ACC112 (cell line): ENCODE data around the gene RASA4B.
"Not testable (repeated sequence)": the region's sequence is repeated elsewhere in the genome, so short reads cannot be mapped to it uniquely, and the experiment has no call there.

Experiments
- H2AFZ ChIP-seq: fragments of 200-600 bp; sonication (generic); one replicate; pipeline ENCODE4 v1.6.0; 2017; ENCODE audit warnings: antibody characterized with exemption, low read length; ENCODE audit not compliant: unreplicated experiment
- H3K27ac ChIP-seq: fragments of 200-600 bp; sonication (generic); 2 replicates; pipeline ENCODE4 v1.5.1; 2014; ENCODE audit warnings: low read depth, mild to moderate bottlenecking, antibody characterized with exemption, low read length, moderate library complexity
- H3K27me3 ChIP-seq: fragments of 200-600 bp; sonication (generic); 2 replicates; pipeline ENCODE4 v1.6.1; 2014; ENCODE audit warnings: mild to moderate bottlenecking, antibody characterized with exemption, low read length, moderate library complexity, mixed read lengths; ENCODE audit not compliant: insufficient read depth
- H3K36me3 ChIP-seq: fragments of 200-600 bp; sonication (generic); 2 replicates; pipeline ENCODE4 v1.6.1; 2016; ENCODE audit warnings: mild to moderate bottlenecking, antibody characterized with exemption, low read length, moderate library complexity, mixed read lengths; ENCODE audit not compliant: insufficient read depth
- H3K4me1 ChIP-seq: fragments of 200-600 bp; sonication (generic); one replicate; pipeline ENCODE4 v1.6.1; 2016; ENCODE audit warnings: low read length, mixed read lengths; ENCODE audit not compliant: insufficient read depth, unreplicated experiment, control insufficient read depth
- H3K4me3 ChIP-seq: fragments of 200-600 bp; sonication (generic); 2 replicates; pipeline ENCODE4 v1.5.1; 2014; ENCODE audit warnings: mild to moderate bottlenecking, low read depth, low read length
- H3K79me2 ChIP-seq: fragments of 200-600 bp; sonication (generic); one replicate; pipeline ENCODE4 v1.6.0; 2016; ENCODE audit warnings: low read length; ENCODE audit not compliant: control insufficient read depth, unreplicated experiment, insufficient read depth

The RASA4B gene

DNA sequence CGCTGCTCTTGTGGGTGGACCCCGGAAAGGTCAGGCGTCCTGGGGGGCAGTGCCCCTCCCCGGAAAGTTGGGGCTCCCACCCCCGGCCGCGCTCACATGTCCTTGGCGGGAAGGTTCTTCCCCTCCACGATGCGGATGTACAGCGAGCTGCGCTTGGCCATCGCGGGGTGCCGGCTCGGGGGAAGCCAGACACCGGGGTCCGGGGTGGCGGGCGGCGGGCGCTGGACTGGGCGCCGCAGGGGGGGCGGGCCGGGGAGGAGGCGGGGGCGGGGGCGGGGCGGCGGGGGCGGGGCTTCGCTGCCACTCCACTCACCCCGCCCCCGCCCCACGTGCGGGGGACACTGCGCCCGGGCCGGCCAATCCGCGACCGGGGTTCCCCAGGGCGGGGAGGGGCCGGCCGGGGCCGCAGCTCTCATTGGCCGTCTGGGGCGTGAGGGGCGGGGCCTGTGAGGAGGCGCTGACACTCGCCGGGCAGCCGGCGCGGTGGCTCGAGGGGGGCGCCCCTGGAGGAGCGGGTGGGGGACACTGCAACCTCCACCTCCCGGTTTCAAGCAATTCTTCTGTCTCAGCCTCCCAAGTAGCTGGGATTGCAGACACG is at the start of gene RASA4B:
RASA4B (minus strand) TSS at position 228 of the 598 bp plus-strand sequence; CDS start at position 161, 67 bp downstream.
- H2AFZ ChIP-seq, H3K36me3 ChIP-seq, H3K4me1 ChIP-seq, H3K79me2 ChIP-seq, H3K27ac ChIP-seq, H3K27me3 ChIP-seq, H3K4me3 ChIP-seq: not testable (repeated sequence)

GRCh38 chr7:102550808-102551422 is 33.3 kb upstream of the RASA4B start, which contains the start of gene SPDYE2:
TSS of gene SPDYE2 (plus strand) at chr7:102551226. CDS start at chr7:102553256, 2,030 bp downstream.
- H3K27me3 ChIP-seq, H2AFZ ChIP-seq, H3K79me2 ChIP-seq, H3K4me3 ChIP-seq, H3K27ac ChIP-seq, H3K4me1 ChIP-seq, H3K36me3 ChIP-seq: not testable (repeated sequence)

- not testable (repeated sequence) for H3K79me2 ChIP-seq, H3K27ac ChIP-seq, H3K4me3 ChIP-seq, H3K4me1 ChIP-seq, H3K36me3 ChIP-seq, H3K27me3 ChIP-seq, H2AFZ ChIP-seq
These were observed 28.8 kb upstream of the RASA4B start for GRCh38 chr7:102546353-102546752.

GRCh38 chr7:102545288-102545687 is 27.7 kb upstream of the RASA4B start:
- not testable (repeated sequence) for H2AFZ ChIP-seq, H3K4me3 ChIP-seq, H3K27ac ChIP-seq, H3K4me1 ChIP-seq, H3K79me2 ChIP-seq, H3K36me3 ChIP-seq, H3K27me3 ChIP-seq

- H3K4me1 ChIP-seq, H3K27me3 ChIP-seq, H3K79me2 ChIP-seq, H3K36me3 ChIP-seq, H3K27ac ChIP-seq, H3K4me3 ChIP-seq, H2AFZ ChIP-seq: not testable (repeated sequence)
These were observed 26.8 kb upstream of the RASA4B start for GRCh38 chr7:102544372-102544771.

- not testable (repeated sequence) for H3K79me2 ChIP-seq, H2AFZ ChIP-seq, H3K4me1 ChIP-seq, H3K27me3 ChIP-seq, H3K4me3 ChIP-seq, H3K36me3 ChIP-seq, H3K27ac ChIP-seq
These were observed 26.0 kb upstream of the RASA4B start, which contains the start of gene UPK3BL2 for GRCh38 chr7:102543596-102543995. TSS of gene UPK3BL2 (minus strand) at chr7:102543696. CDS start at chr7:102543636, 60 bp downstream.

DNA sequence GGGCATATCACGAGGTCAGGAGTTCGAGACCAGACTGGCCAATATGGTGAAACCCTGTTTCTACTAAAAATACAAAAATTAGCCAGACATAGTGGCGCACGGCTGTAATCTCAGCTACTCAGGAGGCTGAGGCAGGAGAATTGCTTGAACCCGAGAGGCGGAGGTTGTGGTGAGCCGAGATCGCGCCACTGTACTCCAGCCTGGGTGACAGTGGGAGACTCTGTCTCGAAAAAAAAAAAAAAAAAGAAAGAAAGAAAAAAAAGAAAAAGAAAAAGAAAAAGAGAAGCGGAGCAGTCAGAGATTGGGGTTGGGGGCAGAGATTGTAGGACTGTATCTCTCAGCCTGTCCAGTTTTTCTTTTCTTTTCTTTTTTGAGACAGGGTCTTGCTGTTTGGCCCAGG is 25.2 kb upstream of the RASA4B start:
- H3K4me1 ChIP-seq, H3K27me3 ChIP-seq, H2AFZ ChIP-seq, H3K27ac ChIP-seq, H3K79me2 ChIP-seq, H3K36me3 ChIP-seq, H3K4me3 ChIP-seq: not testable (repeated sequence)

GRCh38 chr7:102542083-102542482 is 24.5 kb upstream of the RASA4B start:
- H3K36me3 ChIP-seq, H3K4me3 ChIP-seq, H3K27ac ChIP-seq, H3K79me2 ChIP-seq, H2AFZ ChIP-seq, H3K4me1 ChIP-seq, H3K27me3 ChIP-seq: not testable (repeated sequence)

GRCh38 chr7:102540604-102541003 is 23.0 kb upstream of the RASA4B start:
- not testable (repeated sequence) for H3K27ac ChIP-seq, H3K4me3 ChIP-seq, H3K36me3 ChIP-seq, H3K79me2 ChIP-seq, H3K27me3 ChIP-seq, H2AFZ ChIP-seq, H3K4me1 ChIP-seq

GRCh38 chr7:102535062-102535615 is 17.6 kb upstream of the RASA4B start:
- not testable (repeated sequence) for H3K27ac ChIP-seq, H2AFZ ChIP-seq, H3K4me3 ChIP-seq, H3K36me3 ChIP-seq, H3K4me1 ChIP-seq, H3K79me2 ChIP-seq, H3K27me3 ChIP-seq

DNA sequence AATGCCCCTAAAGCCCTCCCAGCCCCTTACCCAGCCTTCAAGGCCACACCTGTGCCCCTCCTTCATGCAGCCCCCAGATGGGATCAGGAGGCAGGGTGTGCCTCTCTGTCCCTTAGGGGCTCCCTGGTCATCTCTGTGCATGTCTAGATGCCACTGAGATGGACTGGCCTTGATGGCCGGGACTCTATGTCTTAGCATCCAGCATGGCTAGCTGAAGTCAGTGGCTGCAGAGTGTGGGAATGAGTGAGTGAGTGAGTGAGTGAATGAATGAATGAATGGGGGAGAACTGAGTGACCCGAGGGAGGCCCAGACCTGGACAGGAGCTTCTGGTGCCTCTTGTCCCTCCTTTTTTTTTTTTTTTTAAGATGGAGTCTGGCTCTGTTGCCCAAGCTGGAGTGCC is 14.6 kb upstream of the RASA4B start:
- H3K36me3 ChIP-seq, H3K79me2 ChIP-seq, H3K4me3 ChIP-seq, H3K27ac ChIP-seq, H3K4me1 ChIP-seq, H3K27me3 ChIP-seq, H2AFZ ChIP-seq: not testable (repeated sequence)
